Natural killer cell (primary cell): ENCODE measurements around the gene MS4A13. TPM values are rescaled to one million over a fixed set of nuclear protein-coding genes. Genes with fewer than 3 reads are reported as not detected.

Source experiments
- ATAC-seq, 3 donors: fragments of 150-1000 bp in 2 of 3; fragments of 200-7000 bp in 1 of 3; cut with Tn5 transposase; 1 replicate in 1 of 3; 2 replicates in 2 of 3; pipeline ENCODE4 v1.10.0; 2021; ENCODE audit warnings: mild to moderate bottlenecking in 2 of 3, moderate library complexity in 2 of 3
- DNase-seq, 2 donors: peaks; one replicate each; pipeline versions ENCODE4 v3.0.0 to v3.0.0-alpha.2; 2013 to 2021; ENCODE audit warnings: mixed read lengths in 1 of 2
- H3K27ac ChIP-seq: one replicate; pipeline ENCODE4 v1.5.1; 2013; ENCODE audit warnings: mild to moderate bottlenecking, low read length
- H3K27me3 ChIP-seq: one replicate; pipeline ENCODE4 v1.6.1; 2013; ENCODE audit warnings: low read length; ENCODE audit not compliant: control insufficient read depth, insufficient read depth
- H3K36me3 ChIP-seq: one replicate; pipeline ENCODE4 v1.6.1; 2013; ENCODE audit warnings: low read length; ENCODE audit not compliant: control insufficient read depth, insufficient read depth
- H3K4me1 ChIP-seq: one replicate; pipeline ENCODE4 v1.6.1; 2013; ENCODE audit warnings: low read length; ENCODE audit not compliant: control insufficient read depth, insufficient read depth
- H3K4me3 ChIP-seq: one replicate; pipeline ENCODE4 v1.5.1; 2013; ENCODE audit warnings: low read length
- H3K9me3 ChIP-seq: one replicate; pipeline ENCODE4 v1.6.1; 2013; ENCODE audit warnings: low read length; ENCODE audit not compliant: control insufficient read depth, insufficient read depth
- H3K27ac Mint-ChIP-seq, 2 donors: one replicate each; pipeline ENCODE4 v1.8.0; 2022; ENCODE audit warnings: mild to moderate bottlenecking in 2 of 2, mixed read lengths in 2 of 2, moderate library complexity in 1 of 2
- H3K27me3 Mint-ChIP-seq, 2 donors: one replicate each; pipeline ENCODE4 v1.8.0; 2022; ENCODE audit warnings: low read depth in 2 of 2, mixed read lengths in 2 of 2
- H3K36me3 Mint-ChIP-seq: one replicate; pipeline ENCODE4 v1.8.0; 2022; ENCODE audit warnings: mixed read lengths
- H3K4me1 Mint-ChIP-seq, 2 donors: one replicate each; pipeline ENCODE4 v1.8.0; 2022; ENCODE audit warnings: mixed read lengths in 2 of 2
- H3K4me3 Mint-ChIP-seq: one replicate; pipeline ENCODE4 v1.8.0; 2022; ENCODE audit warnings: mild to moderate bottlenecking, moderate library complexity, mixed read lengths
- H3K9me3 Mint-ChIP-seq, 2 donors: one replicate each; pipeline ENCODE4 v1.8.0; 2022; ENCODE audit warnings: mixed read lengths in 2 of 2
- WGBS: methylation state at CpG from one replicate; pipeline ENCODE4 v1.1.7; 2013; ENCODE audit warnings: missing lambda C conversion rate; ENCODE audit not compliant: insufficient coverage; 5-methylcytosine and 5-hydroxymethylcytosine counted together
- intact Hi-C: fragments of 100-400 bp; cut with micrococcal nuclease; formaldehyde crosslinking; loops from one replicate; pipeline ENCODE4 v1.14.2; 2022
- total RNA-seq, 4 donors: library from RNA; stranded (reverse); fragments of 120-200 nt in 1 of 4; gene quantifications; one replicate each; pipeline versions ENCODE4 v1.2.3 to v1.2.4, GENCODE V29; 2013 to 2022
- TF ChIP-seq, protein P1 (sequence below): fragments of 200-600 bp; IDR thresholded peaks from one replicate; pipeline ENCODE4 v1.8.0; 2022; ENCODE audit warnings: antibody characterized with exemption

Gene MS4A13
- total RNA-seq, 3 donors from 2014 or later (not counting 1 experiment from before 2014, with no cell fraction given), result not detected

DNA sequence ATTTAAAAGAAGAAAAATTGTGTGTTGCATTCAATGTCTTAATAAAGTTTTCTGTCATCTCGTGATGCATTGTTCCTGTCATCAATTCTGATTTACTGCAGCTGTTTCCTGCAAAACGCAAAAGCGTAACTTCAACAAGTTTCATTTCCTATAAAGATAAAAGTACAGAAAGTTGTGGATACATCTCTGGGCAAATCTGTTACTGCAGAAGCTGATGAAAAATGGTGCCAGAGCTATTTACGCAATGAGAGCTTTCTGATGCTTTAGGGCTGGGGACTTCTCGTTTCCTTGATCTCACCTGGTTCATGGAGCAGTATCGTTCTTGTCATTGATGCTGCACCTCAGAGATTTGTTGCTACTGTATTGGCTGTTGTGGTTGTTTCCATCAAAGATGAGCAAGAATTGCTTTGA is 38.2 kb upstream of the MS4A13 start:
- no peak for ATAC-seq
- intact Hi-C loops, result no loop called here
- H3K27ac ChIP-seq, result peak overlapping the region; percentile 45

DNA sequence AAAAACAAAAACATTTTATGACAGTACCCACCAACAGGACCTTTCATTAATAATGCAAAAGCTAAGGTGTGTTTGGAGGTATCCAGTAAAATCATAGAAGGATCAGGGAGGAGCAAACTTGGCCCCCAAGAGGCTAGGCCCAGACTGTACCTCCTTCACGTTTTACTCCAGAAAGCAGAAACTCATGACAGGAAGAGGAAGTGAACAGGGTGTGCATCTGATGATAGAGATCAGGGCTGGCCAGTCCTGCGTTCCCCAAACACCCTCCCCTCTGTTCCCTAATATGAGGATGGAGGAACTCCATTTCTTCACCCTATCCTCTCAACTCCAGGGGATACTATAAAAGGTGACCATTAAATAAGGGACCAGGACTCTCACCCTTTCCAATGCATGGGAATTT is 32.8 kb upstream of the MS4A13 start:
- no peaks in the 10 kb centered on the region for H3K36me3 Mint-ChIP-seq
- Histone ChIP-seq H3K9me3 (no peaks in the 10 kb centered on the region), H3K27me3 (no peaks in the 10 kb centered on the region), H3K4me1 (no peaks in the 10 kb centered on the region), H3K27ac (peak overlapping the region; percentile 26), H3K36me3 (no peaks in the 10 kb centered on the region), H3K4me3 (no peak overlapping the region)
- no peaks in the 10 kb centered on the region for H3K4me1 Mint-ChIP-seq
- no peak overlapping the region for H3K27ac Mint-ChIP-seq
- ATAC-seq (no peak), DNase-seq (no peak)
- intact Hi-C loops, result no loop called here
- 0% methylated on average over 1 of the region's 2 CpGs for WGBS
- TF ChIP-seq, protein P1, sequence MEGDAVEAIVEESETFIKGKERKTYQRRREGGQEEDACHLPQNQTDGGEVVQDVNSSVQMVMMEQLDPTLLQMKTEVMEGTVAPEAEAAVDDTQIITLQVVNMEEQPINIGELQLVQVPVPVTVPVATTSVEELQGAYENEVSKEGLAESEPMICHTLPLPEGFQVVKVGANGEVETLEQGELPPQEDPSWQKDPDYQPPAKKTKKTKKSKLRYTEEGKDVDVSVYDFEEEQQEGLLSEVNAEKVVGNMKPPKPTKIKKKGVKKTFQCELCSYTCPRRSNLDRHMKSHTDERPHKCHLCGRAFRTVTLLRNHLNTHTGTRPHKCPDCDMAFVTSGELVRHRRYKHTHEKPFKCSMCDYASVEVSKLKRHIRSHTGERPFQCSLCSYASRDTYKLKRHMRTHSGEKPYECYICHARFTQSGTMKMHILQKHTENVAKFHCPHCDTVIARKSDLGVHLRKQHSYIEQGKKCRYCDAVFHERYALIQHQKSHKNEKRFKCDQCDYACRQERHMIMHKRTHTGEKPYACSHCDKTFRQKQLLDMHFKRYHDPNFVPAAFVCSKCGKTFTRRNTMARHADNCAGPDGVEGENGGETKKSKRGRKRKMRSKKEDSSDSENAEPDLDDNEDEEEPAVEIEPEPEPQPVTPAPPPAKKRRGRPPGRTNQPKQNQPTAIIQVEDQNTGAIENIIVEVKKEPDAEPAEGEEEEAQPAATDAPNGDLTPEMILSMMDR, result no peak
- no peak overlapping the region for H3K4me3 Mint-ChIP-seq
- peaks cover 14 to 34% of the 10 kb centered on the region in 2 donors for H3K27me3 Mint-ChIP-seq
- no peaks in the 10 kb centered on the region for H3K9me3 Mint-ChIP-seq

More for the DNA sequence above, 38.2 kb upstream of the MS4A13 start:
- Mint-ChIP-seq H3K4me1 (no peaks in the 10 kb centered on the region), H3K4me3 (no peak overlapping the region), H3K36me3 (no peaks in the 10 kb centered on the region), H3K27ac (no peak overlapping the region), H3K9me3 (no peaks in the 10 kb centered on the region), H3K27me3 (peaks cover 22 to 27% of the 10 kb centered on the region in 2 donors)
- Histone ChIP-seq H3K9me3 (no peaks in the 10 kb centered on the region), H3K27me3 (no peaks in the 10 kb centered on the region), H3K36me3 (no peaks in the 10 kb centered on the region), H3K4me1 (peaks cover 3% of the 10 kb centered on the region), H3K4me3 (no peak overlapping the region)
- DNase-seq, result no peak
- TF ChIP-seq, protein P1, result no peak
- 8% methylated on average over 3 of the region's 6 CpGs for WGBS

DNA sequence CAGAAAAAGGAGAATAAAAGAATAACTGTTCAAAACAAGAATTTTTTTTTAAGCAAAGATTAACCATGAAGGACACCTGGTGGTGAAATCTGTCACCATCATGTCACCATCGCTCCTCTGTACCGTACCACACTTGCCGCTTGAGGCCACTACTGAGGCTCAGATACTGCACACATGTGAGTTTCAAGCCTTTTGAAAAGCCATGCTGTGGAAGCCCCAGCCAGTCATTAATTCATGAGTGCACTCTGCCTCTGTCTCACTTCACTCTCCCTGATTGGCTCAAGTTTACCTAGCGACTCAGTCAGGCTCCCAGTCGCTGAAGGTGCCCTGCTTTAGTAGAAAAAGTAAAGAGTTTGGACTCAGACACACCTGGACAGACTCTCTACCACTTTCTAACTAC is 29.2 kb upstream of the MS4A13 start:
- peak in 1 of 3 donors; percentile 48 for ATAC-seq
- Histone ChIP-seq H3K36me3 (no peaks in the 10 kb centered on the region), H3K27ac (no peak overlapping the region), H3K4me3 (no peak overlapping the region), H3K9me3 (no peaks in the 10 kb centered on the region), H3K27me3 (no peaks in the 10 kb centered on the region), H3K4me1 (no peaks in the 10 kb centered on the region)
- no peak overlapping the region for H3K27ac Mint-ChIP-seq
- intact Hi-C loops, result loop anchor here (5.0 kb wide), 1 partner anchor 124 kb away; no protein-coding TSS in a partner anchor
- 73% methylated on average over 3 of the region's 5 CpGs for WGBS
- DNase-seq, result peak in 1 of 2 donors; percentile 55
- H3K36me3 Mint-ChIP-seq, result no peaks in the 10 kb centered on the region
- TF ChIP-seq, protein P1, result peak; percentile 33
- H3K27me3 Mint-ChIP-seq, result peaks cover 7 to 23% of the 10 kb centered on the region in 2 donors
- no peaks in the 10 kb centered on the region for H3K9me3 Mint-ChIP-seq
- no peaks in the 10 kb centered on the region for H3K4me1 Mint-ChIP-seq
- no peak overlapping the region for H3K4me3 Mint-ChIP-seq

DNA sequence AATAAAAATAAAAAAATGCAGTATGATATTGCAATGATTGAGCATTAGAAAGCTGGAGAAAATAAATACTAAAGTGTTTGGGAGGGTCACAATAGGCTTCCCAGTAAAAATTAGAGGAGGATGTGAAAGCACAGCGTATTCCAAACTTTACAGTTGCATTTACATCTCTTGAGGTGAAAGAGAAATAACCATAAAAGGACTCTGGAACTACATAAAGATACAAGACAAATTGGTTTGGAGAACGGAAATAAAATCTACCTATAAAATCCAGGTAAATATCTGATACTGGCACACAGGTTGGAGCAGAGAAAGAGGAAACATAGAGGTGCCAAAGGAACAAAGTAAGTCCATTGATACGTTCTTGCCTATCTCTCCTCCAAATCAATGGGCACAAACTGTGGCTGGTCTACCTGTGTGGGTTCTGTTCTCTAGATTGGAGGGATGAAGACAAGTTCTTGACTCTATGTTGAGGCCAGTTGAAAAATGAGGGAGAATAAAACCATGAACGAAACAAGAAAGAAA is 22.6 kb upstream of the MS4A13 start, which contains the start of gene MS4A12:
MS4A12 (plus strand) TSS at position 291 of the 522 bp plus-strand sequence. CDS start 4,541 bp downstream, outside the sequence.
- H3K27ac ChIP-seq, result no peak within 1 kb of the TSS
- DNase-seq (no peak), ATAC-seq (no peak)
- H3K36me3 ChIP-seq, result no peaks in the 10 kb centered on the region
- Mint-ChIP-seq H3K9me3 (no peaks in the 10 kb centered on the region), H3K4me3 (no peak within 1 kb of the TSS), H3K27me3 (peaks cover 15 to 42% of the 10 kb centered on the region in 2 donors), H3K4me1 (no peaks in the 10 kb centered on the region), H3K27ac (no peak within 1 kb of the TSS), H3K36me3 (no peaks in the 10 kb centered on the region)
- no peaks in the 10 kb centered on the region for H3K27me3 ChIP-seq
- intact Hi-C loops, result no loop called here
- H3K9me3 ChIP-seq, result no peaks in the 10 kb centered on the region
- 86% methylated on average over 1 of the region's 4 CpGs for WGBS
- no peak within 1 kb of the TSS for H3K4me3 ChIP-seq
- TF ChIP-seq, protein P1, result no peak
- no peaks in the 10 kb centered on the region for H3K4me1 ChIP-seq
